ENCODE measurements around the gene XDH. TPM values are rescaled to one million over a fixed set of nuclear protein-coding genes. Genes with fewer than 3 reads are reported as not detected.

The XDH gene
- total and polyA plus RNA-seq, 2 experiments from 2014 or later: 1.8 to 2.4 TPM

DNA sequence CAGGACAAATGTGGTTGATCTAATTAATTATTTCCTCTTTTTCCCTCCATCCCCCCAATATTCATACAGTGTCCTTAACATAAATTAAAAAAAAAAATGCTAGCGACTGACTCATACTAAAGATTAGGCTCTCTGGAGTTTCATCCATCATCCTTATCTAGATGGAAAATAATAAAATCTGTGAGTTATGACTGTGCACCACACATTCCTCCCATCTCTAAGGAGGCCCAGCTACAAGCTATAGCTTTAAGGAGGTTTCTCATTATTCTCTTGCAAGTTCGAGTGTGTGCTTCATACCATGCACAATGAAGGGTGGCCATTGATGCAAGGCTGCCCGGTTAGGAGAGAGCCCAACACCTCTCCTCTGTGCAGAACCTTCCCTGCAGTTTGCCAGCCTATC, 77.3 kb downstream of the XDH start:
- H3K36me3 ChIP-seq (ENCODE audit: low read depth): no peaks in the 10 kb centered on the region
- H3K27me3 ChIP-seq (replicated peaks; ENCODE audit: insufficient read depth): no peaks in the 10 kb centered on the region
- H3F3A ChIP-seq (ENCODE audit: insufficient read depth): peaks cover 45% of the 10 kb centered on the region
- peak overlapping the region; percentile 68 for H3K27ac ChIP-seq
- TF ChIP-seq EZH2phosphoT487 (IDR thresholded peaks at IDR 0.05; ENCODE audit: insufficient read depth, low read depth): no peak
- TF ChIP-seq EZH2 (IDR thresholded peaks at IDR 0.05; ENCODE audit: insufficient read depth, poor library complexity, severe bottlenecking): no peak
- no peak overlapping the region for H3K9ac ChIP-seq
- H3K4me1 ChIP-seq (ENCODE audit: insufficient read depth): peaks cover 48% of the 10 kb centered on the region
- in situ Hi-C loops (cut with MboI): loop anchor here (10.0 to 25.0 kb wide), 2 partner anchors 400 to 622 kb away; no protein-coding TSS in a partner anchor
- peak overlapping the region; percentile 58 for H3K4me2 ChIP-seq (ENCODE audit: unreplicated experiment)
- peak overlapping the region; percentile 12; the same call in 1 of the 2 replicates for H3K4me3 ChIP-seq
- H3K79me2 ChIP-seq (ENCODE audit: insufficient read depth): no peaks in the 10 kb centered on the region
- 71 to 80% methylated on average over 3 of the region's 3 CpGs for WGBS, 2 experiments (ENCODE audit: low coverage in 1 of 2, low lambda C conversion rate in 2 of 2, missing lambda C conversion rate in 2 of 2)
- H3K9me3 ChIP-seq (ENCODE audit: low read depth): no peaks in the 10 kb centered on the region
- H4K20me1 ChIP-seq (ENCODE audit: insufficient read depth): no peaks in the 10 kb centered on the region
- DNase-seq: peak; percentile 36
- H3K9me2 ChIP-seq (ENCODE audit: insufficient read depth): no peaks in the 10 kb centered on the region
- no peak overlapping the region for H2AFZ ChIP-seq

DNA sequence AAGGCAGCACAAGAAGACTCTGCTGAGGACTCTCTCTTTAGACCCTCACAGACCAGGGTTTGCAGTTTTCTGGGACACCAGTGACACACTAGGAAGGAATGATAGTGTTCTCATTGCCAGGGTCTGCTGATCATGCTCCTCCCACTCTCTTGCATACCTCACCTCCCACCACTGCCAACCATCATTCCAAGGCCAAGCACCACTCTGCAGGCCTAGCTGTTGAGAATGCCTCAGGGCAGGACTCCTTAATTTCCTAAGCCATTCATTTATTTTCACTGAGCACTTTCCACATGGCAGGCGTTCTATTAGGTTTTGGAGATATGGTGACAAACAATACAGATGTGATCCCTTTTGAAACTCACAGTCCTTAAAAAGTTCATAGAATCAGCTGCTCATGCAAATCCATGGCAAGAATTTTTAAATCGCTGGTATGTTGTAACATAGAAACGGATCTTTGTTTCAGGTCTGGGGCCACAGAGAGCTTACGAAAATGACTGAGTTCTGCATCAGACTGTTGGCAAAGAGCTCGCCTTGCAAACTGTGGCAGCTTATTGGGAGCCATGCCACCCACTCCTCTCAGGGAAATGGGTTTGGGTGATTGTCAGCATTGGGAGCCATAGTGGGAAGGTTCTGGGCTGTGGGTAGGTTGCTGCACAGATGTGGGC, 78.5 kb downstream of the XDH start:
- 38 to 39% methylated on average over 5 of the region's 5 CpGs for WGBS, 2 experiments (ENCODE audit: low coverage in 1 of 2, low lambda C conversion rate in 2 of 2, missing lambda C conversion rate in 2 of 2)

DNA sequence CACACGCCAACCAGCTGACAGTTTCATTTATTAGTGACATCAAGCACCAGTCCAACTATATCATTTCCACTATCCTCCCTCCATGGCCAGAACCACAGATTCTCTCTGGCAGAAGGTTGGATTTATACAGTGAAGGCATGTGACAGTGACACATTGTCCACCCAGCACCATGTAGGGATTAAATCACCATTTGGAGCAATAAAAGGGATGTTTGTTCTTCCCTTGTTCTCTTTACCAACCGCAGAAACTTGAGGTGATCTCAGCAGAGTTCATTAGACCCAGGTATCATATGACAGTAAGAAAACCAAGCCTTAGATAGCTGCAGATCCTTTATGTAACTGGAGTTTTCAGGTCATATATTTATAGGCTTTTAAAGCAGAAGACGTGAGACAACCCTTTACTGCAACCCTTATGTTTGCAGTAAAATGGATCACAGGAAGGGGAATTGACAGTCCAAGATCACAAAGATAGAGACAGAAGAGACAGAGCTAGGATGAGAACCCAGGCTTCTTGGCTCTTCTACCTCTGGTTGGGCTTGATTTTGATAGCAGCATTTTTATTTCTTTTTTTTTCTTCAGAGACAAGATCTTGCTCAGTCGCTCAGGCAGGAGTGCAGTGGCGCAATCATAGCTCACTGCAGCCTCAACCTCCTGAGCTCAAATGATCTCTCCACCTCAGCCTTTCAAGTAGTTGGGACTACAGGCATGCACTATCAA, 80.1 kb downstream of the XDH start:
- H3K4me2 ChIP-seq (ENCODE audit: unreplicated experiment): peak overlapping the region; percentile 6

More for the DNA sequence above, 78.5 kb downstream of the XDH start:
- 0 out of 2 replicates have a peak overlapping the region, but pooled peaks have one; percentile 6 for H3K9ac ChIP-seq
- no peaks in the 10 kb centered on the region for H3K27me3 ChIP-seq (replicated peaks; ENCODE audit: insufficient read depth)
- no peaks in the 10 kb centered on the region for H3K9me3 ChIP-seq (ENCODE audit: low read depth)
- no peaks in the 10 kb centered on the region for H3K79me2 ChIP-seq (ENCODE audit: insufficient read depth)
- H3F3A ChIP-seq (ENCODE audit: insufficient read depth): peaks cover 45% of the 10 kb centered on the region
- no peaks in the 10 kb centered on the region for H4K20me1 ChIP-seq (ENCODE audit: insufficient read depth)
- no peak overlapping the region for H3K4me3 ChIP-seq
- in situ Hi-C loops (cut with MboI): loop anchor here (10.0 to 25.0 kb wide), 2 partner anchors 401 to 621 kb away; no protein-coding TSS in a partner anchor
- peaks cover 48% of the 10 kb centered on the region for H3K4me1 ChIP-seq (ENCODE audit: insufficient read depth)
- no peaks in the 10 kb centered on the region for H3K36me3 ChIP-seq (ENCODE audit: low read depth)
- peak overlapping the region; percentile 14; the same call in 1 of the 2 replicates for H2AFZ ChIP-seq
- TF ChIP-seq EZH2 (IDR thresholded peaks at IDR 0.05; ENCODE audit: insufficient read depth, poor library complexity, severe bottlenecking) (no peak), EZH2phosphoT487 (IDR thresholded peaks at IDR 0.05; ENCODE audit: insufficient read depth, low read depth) (no peak)
- H3K9me2 ChIP-seq (ENCODE audit: insufficient read depth): no peaks in the 10 kb centered on the region
- peak overlapping the region; percentile 15 for H3K4me2 ChIP-seq (ENCODE audit: unreplicated experiment)
- H3K27ac ChIP-seq: peak overlapping the region; percentile 79
- DNase-seq: peak; percentile 83

DNA sequence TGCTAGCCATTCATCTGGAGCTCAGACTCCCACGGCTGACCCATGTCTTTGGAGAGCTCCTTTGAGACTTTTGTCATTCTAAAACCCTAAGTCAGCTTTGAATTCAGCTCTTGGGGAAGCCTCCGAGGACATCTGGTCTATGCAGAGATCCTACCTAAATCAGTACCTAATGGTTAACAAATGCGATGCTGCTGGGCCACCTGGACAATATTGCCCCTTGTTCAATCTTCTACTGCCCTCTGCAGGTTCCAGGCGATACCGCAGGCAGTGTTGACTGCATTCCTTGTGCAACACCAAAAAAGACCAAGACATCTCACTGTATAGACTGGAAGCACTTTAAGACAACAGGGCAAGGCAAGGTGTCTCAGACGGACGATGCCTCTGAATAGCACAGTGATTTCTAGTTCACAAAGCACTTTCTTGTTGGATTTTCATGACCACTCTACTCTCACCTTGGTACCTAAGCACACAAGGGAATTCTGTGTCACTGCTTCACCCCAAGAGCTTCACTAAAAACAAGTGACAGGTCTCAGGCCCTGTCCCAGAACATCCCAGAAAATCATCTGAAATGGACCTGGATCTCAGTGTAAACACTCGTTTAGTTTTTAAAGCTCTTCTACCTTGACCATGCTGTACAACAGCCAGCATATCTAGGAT, 80.9 kb downstream of the XDH start:
- in situ Hi-C loops (cut with MboI): loop anchor here (10.0 to 25.0 kb wide), 2 partner anchors 404 to 619 kb away; no protein-coding TSS in a partner anchor
- peak overlapping the region; percentile 6 for H3K4me2 ChIP-seq (ENCODE audit: unreplicated experiment)

More for the DNA sequence above, 80.1 kb downstream of the XDH start:
- no peaks in the 10 kb centered on the region for H3K9me3 ChIP-seq (ENCODE audit: low read depth)
- no peak overlapping the region for H2AFZ ChIP-seq
- DNase-seq: peak; percentile 57
- 55 to 66% methylated on average over 5 of the region's 5 CpGs for WGBS, 2 experiments (ENCODE audit: low coverage in 1 of 2, low lambda C conversion rate in 2 of 2, missing lambda C conversion rate in 2 of 2)
- H3K27ac ChIP-seq: peak overlapping the region; percentile 79
- H3K4me3 ChIP-seq: no peak overlapping the region
- H3K36me3 ChIP-seq (ENCODE audit: low read depth): no peaks in the 10 kb centered on the region
- H3K79me2 ChIP-seq (ENCODE audit: insufficient read depth): no peaks in the 10 kb centered on the region
- no peaks in the 10 kb centered on the region for H3K9me2 ChIP-seq (ENCODE audit: insufficient read depth)
- in situ Hi-C loops (cut with MboI): loop anchor here (10.0 to 25.0 kb wide), 2 partner anchors 403 to 620 kb away; no protein-coding TSS in a partner anchor
- H3K9ac ChIP-seq: peak overlapping the region; percentile 26; the same call in 1 of the 2 replicates
- peaks cover 48% of the 10 kb centered on the region for H3K4me1 ChIP-seq (ENCODE audit: insufficient read depth)
- no peaks in the 10 kb centered on the region for H3K27me3 ChIP-seq (replicated peaks; ENCODE audit: insufficient read depth)
- no peak for TF ChIP-seq EZH2phosphoT487 (IDR thresholded peaks at IDR 0.05; ENCODE audit: insufficient read depth, low read depth)
- no peak for TF ChIP-seq EZH2 (IDR thresholded peaks at IDR 0.05; ENCODE audit: insufficient read depth, poor library complexity, severe bottlenecking)
- H4K20me1 ChIP-seq (ENCODE audit: insufficient read depth): no peaks in the 10 kb centered on the region
- peaks cover 45% of the 10 kb centered on the region for H3F3A ChIP-seq (ENCODE audit: insufficient read depth)

More for the DNA sequence above, 80.9 kb downstream of the XDH start:
- H3K4me3 ChIP-seq: no peak overlapping the region
- peak overlapping the region; percentile 79 for H3K27ac ChIP-seq
- peaks cover 48% of the 10 kb centered on the region for H3K4me1 ChIP-seq (ENCODE audit: insufficient read depth)
- H3F3A ChIP-seq (ENCODE audit: insufficient read depth): peaks cover 45% of the 10 kb centered on the region
- no peaks in the 10 kb centered on the region for H3K9me3 ChIP-seq (ENCODE audit: low read depth)
- no peaks in the 10 kb centered on the region for H3K79me2 ChIP-seq (ENCODE audit: insufficient read depth)
- no peaks in the 10 kb centered on the region for H3K27me3 ChIP-seq (replicated peaks; ENCODE audit: insufficient read depth)
- peak overlapping the region; percentile 26; the same call in 1 of the 2 replicates for H3K9ac ChIP-seq
- no peaks in the 10 kb centered on the region for H3K36me3 ChIP-seq (ENCODE audit: low read depth)
- no peak overlapping the region for H2AFZ ChIP-seq
- no peaks in the 10 kb centered on the region for H4K20me1 ChIP-seq (ENCODE audit: insufficient read depth)
- WGBS, 2 experiments (ENCODE audit: low coverage in 1 of 2, low lambda C conversion rate in 2 of 2, missing lambda C conversion rate in 2 of 2): 15 to 18% methylated on average over 8 of the region's 8 CpGs
- TF ChIP-seq EZH2 (IDR thresholded peaks at IDR 0.05; ENCODE audit: insufficient read depth, poor library complexity, severe bottlenecking): no peak
- TF ChIP-seq EZH2phosphoT487 (IDR thresholded peaks at IDR 0.05; ENCODE audit: insufficient read depth, low read depth): no peak
- DNase-seq: peak; percentile 84
- no peaks in the 10 kb centered on the region for H3K9me2 ChIP-seq (ENCODE audit: insufficient read depth)

Data from GM23248 (cell line).